Hematopoietic multipotent progenitor cell treated with erythropoietin and hydrocortisone succinate and interleukin-3 and kit ligand, for 15 days (in vitro differentiated cells): ENCODE data around the gene TKT.
A peak's percentile ranks its signal among the peaks of the same experiment; 100 is the strongest.
"Not testable (repeated sequence)": the region's sequence is repeated elsewhere in the genome, so short reads cannot be mapped to it uniquely, and the experiment has no call there.

Experiments used
- DNase-seq: peaks from one replicate; pipeline ENCODE4 v3.0.0-alpha.2; 2015; ENCODE audit warnings: low spot score

The TKT gene

GRCh38 chr3:53260286-53260785, 4.5 kb upstream of the TKT start:
- DNase-seq = no peak

GRCh38 chr3:53259427-53260259, 3.8 kb upstream of the TKT start:
- DNase-seq = no peak

GRCh38 chr3:53258600-53259426, 3.0 kb upstream of the TKT start:
- DNase-seq = no peak

DNA sequence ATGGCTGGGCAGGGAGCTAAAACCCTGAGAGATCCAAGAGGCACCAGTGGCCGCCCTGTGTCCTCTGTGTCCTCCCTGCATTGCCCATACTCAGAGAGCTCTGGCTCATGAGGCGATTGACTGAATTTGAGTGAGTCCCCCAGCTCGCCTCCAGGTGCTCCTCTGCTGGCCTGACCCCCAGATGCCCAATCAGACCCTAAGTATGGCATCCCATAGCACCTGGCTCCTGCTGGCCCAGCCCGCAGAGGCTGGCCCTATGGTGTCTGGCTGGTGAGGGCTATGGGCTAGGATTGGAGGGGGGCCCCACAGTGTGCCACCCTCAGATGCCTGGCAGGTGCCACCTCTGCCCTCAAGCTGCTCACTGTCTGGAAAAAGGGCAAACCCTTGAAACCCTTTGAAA, 1.6 kb upstream of the TKT start:
- DNase-seq = no peak

- no peak for DNase-seq
Measured at GRCh38 chr3:53256704-53257055, 858 bp upstream of the TKT start.

DNA sequence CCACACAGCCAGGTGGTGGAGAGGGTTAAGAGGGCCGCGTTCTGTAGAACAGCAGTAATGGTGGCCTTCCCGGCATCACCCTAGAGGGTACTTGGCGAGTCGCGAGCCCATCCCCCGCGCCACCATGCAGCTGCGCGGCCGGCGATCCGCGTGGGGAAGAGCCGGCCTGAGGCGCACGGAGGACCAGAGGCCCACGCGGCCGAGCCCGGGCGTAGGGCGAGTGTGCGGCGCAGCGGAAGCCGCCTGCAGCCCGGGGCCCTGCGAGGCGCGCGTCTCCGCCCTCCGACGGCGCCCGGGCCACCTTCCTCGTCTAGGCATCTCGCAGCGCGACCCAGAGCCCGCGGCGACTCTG, 423 bp downstream of the TKT start:
- DNase-seq = no peak

DNA sequence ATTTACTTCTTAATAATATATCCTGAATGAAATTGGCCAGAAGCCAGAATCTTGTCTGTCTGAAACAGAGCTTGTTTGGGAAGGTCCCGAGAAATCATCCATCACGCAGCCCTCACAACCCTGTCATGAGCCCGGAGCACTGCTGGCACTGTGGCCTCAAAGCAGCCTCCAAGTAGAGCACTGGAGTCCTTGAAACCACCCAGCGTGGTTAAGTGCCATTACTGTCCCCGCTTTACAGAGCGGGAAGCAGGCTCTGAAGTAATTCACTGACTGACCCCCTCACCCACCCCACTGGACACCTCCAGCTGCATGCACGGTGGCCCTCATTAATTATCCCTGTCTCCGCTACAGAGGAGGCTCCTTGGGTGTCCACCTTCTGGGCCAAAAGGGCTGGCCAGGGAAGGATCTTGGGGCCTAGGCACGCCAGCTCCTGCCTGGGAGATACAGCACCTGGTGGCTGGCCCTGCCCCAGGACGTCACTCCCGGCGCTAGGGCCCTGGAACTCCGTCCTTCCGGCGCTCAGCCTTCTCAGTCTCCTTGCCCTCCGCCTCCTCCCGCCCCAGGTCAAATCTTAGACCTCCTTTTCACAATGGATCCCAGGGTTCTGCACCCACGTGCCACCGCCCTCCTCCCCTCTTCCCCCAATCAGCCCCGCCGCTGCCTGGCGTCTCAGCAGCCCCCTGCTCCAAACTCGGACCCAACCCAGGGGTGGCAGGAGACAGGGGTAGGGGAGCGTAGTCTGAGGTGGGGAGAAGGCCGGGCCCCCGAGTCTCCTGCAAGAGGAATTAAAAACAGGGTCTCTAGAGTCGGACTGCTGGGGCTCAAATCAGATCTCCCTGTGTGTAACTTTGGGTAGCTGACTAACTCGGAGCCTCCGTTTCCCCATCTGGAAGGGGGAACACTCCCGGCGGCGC, 1.1 kb downstream of the TKT start:
- peak; percentile 47 for DNase-seq

GRCh38 chr3:53253707-53254508, 1.9 kb downstream of the TKT start:
- peak; percentile 47 for DNase-seq

DNA sequence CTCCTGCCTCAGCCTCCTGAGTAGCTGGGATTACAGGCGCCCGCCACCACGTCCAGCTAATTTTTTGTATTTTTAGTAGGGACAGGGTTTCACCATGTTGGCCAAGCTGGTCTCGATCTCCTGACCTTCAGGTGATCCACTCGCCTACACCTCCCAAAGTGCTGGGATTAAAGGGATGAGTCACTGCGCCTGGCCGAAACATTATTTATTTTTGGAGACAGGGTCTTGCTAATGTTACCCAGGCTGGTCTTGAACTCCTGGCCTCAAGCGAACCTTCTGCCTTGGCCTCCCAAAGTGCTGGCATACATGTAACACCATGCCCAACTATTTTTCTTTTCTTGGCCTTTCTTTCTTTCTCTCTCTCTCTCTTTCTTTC, 2.9 kb downstream of the TKT start:
- DNase-seq = not testable (repeated sequence)

DNA sequence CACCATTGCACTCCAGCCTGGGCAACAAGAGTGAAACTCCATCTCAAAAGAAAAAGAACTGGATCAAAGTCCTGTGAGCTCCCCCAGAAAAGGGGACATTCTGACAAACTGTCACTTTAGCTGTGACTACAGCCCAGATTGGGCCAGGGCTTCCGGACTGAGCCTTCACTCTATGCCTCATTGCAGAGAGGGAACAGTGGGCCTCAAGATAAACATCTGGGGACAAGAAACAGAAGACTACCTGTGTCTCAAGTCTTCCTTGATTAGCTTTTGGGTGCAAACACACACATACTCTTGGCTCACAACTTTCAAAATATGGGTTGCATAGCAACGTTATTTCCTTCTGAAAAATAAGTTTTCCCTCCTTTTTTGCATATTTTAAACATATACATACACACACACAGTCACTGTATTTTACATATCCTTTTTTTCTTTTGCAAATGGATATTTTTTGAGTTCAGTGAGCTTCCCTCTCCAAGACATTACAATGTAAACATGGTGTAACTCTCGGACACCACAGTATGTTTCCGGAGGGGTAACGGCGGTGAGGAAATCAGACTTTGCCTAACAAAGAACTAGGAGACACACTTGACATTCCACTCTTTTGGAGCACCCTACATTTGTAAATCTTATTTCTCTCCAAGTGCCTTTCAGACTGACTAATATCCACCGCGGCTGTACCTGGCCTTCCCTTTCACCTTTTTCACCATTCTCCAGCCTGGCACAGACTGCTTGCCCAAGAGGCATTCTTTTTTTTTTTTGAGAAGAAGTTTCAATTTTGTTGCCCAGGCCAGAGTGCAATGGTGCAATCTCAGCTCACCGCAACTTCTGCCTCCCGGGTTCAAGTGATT, 3.5 kb downstream of the TKT start:
- no peak for DNase-seq

DNA sequence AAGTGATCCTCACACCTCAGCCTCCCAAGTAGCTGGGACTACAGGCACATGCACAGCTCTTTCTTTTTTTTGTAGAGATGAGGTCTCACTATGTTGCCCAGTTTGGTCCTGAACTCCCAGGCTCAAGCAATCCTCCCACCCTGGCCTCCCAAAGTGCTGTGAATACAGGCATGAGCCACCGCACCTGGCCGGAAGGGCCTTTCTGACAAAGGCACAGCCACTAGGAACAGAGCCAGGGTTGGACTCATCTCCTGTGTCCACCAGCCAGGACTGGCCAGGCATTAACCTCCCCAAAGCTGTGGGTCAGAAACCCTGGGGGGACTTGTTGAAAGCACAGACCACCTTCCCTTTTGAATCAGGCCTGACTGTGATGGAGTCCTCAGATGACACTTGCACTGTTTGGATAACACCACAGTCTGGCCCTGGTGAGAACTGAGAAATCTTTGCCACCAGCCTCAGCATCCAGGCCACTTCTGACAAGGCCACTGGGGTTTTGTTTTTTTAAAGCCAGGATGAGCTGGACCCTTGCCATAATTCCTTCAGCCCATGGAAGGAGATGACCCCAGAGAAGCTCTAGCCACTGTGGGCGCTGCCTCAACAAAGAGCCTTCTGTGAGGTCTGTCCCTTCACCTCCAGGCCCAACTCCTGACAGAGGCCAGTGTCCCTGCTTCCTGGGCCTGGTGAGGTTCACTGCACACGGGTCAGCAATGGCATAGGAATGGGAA, 4.8 kb downstream of the TKT start:
- no peak for DNase-seq

- no peak for DNase-seq
Measured at GRCh38 chr3:53250453-53250852, 5.4 kb downstream of the TKT start.

- DNase-seq = no peak
Measured at GRCh38 chr3:53248161-53248560, 7.7 kb downstream of the TKT start.

DNA sequence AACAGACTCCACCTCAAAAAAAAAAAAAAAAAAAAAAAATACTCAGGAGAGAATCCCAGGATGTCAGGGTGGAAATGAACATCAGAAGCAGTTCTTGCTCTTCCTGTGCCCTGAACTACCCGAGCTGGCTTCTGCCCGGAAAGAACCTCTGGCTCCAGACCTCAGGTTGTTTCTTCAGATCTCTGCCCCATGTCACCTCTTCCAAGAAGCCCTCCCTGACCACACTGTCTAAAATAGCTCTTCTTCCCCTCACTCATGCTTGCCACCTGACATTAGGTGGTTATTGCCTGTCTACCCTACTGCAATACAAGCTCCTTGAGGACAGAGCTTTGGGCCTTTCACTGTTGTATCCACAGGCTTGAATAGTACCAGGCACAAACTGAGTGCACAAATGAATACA, 8.2 kb downstream of the TKT start:
- no peak for DNase-seq

DNA sequence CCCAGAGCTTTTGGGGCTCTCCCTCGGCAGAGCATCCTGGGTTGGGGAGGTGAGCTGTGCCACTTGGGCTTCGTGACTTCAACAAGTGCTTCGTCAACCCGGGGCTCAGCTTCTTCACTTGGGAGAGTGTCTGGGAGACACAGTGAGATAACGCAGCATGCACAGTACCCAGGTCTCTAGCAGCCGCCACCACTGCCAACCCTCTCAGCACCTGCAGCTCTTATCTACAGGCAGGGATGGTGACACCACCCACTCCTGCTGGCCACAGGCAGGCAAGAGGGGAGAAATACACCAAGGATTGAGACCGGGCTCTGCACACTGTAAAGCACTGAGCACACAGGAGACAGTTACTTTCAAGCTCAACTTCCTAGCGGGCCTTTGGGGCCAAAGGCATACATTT, 11.6 kb downstream of the TKT start:
- DNase-seq = peak; percentile 76

- no peak for DNase-seq
Measured at GRCh38 chr3:53243785-53244184, 12.0 kb downstream of the TKT start.

- DNase-seq = no peak
Measured at GRCh38 chr3:53243165-53243564, 12.7 kb downstream of the TKT start.

DNA sequence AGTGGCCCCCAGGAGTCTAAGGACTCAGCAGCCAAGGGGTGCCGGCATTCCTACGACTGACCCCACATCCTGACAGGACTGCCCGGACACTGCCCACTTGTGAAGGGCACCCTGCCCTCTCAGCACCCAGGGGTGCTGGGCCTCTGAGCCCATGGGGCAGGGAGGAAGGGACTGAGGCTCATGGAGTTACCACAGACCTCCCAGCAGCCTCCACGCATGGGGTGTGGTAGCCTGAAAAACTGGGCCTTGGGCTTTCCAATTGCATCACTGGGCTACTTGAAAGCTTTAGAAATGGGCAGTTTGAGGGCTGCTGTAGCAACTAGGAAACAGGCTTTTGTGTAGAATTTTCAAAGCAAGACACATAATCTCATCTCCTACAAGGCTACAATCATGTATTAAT, 13.2 kb downstream of the TKT start:
- DNase-seq = no peak

- DNase-seq = no peak
Measured at GRCh38 chr3:53242155-53242554, 13.7 kb downstream of the TKT start.
